Measurements from ENCODE around the gene LDLRAD4.

The LDLRAD4 gene

GRCh38 chr18:13363359-13363758 is 144.8 kb downstream of the LDLRAD4 start:
- TF ChIP-seq CTCF (IDR thresholded peaks at IDR 0.05; ENCODE audit: low read depth, low read length): no peak
- H3K4me3 ChIP-seq (ENCODE audit: low read depth, low read length): no peak overlapping the region

- H3K4me3 ChIP-seq (ENCODE audit: low read depth, low read length): no peak overlapping the region
- no peak for TF ChIP-seq CTCF (IDR thresholded peaks at IDR 0.05; ENCODE audit: low read depth, low read length)
Measured at GRCh38 chr18:13364721-13365205, 146.2 kb downstream of the LDLRAD4 start.

- no peak for TF ChIP-seq CTCF (IDR thresholded peaks at IDR 0.05; ENCODE audit: low read depth, low read length)
- no peak overlapping the region for H3K4me3 ChIP-seq (ENCODE audit: low read depth, low read length)
Measured at GRCh38 chr18:13366131-13366530, 147.6 kb downstream of the LDLRAD4 start.

GRCh38 chr18:13366541-13366940 is 148.0 kb downstream of the LDLRAD4 start:
- TF ChIP-seq CTCF (IDR thresholded peaks at IDR 0.05; ENCODE audit: low read depth, low read length): no peak
- H3K4me3 ChIP-seq (ENCODE audit: low read depth, low read length): no peak overlapping the region

- TF ChIP-seq CTCF (IDR thresholded peaks at IDR 0.05; ENCODE audit: low read depth, low read length): no peak
- H3K4me3 ChIP-seq (ENCODE audit: low read depth, low read length): no peak overlapping the region
Measured at GRCh38 chr18:13366962-13367892, 148.7 kb downstream of the LDLRAD4 start.

GRCh38 chr18:13368080-13368813 is 149.7 kb downstream of the LDLRAD4 start:
- no peak for TF ChIP-seq CTCF (IDR thresholded peaks at IDR 0.05; ENCODE audit: low read depth, low read length)
- no peak overlapping the region for H3K4me3 ChIP-seq (ENCODE audit: low read depth, low read length)

- H3K4me3 ChIP-seq (ENCODE audit: low read depth, low read length): no peak overlapping the region
- no peak for TF ChIP-seq CTCF (IDR thresholded peaks at IDR 0.05; ENCODE audit: low read depth, low read length)
Measured at GRCh38 chr18:13369353-13369752, 150.8 kb downstream of the LDLRAD4 start.
